ENCODE measurements around the gene PGAM5. TPM values are rescaled to one million over a fixed set of nuclear protein-coding genes. Genes with fewer than 3 reads are reported as not detected.

The PGAM5 gene
- total and polyA plus RNA-seq, 9 of the 15 experiments (the other 6 are each of a cell fraction or from before 2014, with no cell fraction given) = 7.4 to 121 (median 69.5) TPM

DNA sequence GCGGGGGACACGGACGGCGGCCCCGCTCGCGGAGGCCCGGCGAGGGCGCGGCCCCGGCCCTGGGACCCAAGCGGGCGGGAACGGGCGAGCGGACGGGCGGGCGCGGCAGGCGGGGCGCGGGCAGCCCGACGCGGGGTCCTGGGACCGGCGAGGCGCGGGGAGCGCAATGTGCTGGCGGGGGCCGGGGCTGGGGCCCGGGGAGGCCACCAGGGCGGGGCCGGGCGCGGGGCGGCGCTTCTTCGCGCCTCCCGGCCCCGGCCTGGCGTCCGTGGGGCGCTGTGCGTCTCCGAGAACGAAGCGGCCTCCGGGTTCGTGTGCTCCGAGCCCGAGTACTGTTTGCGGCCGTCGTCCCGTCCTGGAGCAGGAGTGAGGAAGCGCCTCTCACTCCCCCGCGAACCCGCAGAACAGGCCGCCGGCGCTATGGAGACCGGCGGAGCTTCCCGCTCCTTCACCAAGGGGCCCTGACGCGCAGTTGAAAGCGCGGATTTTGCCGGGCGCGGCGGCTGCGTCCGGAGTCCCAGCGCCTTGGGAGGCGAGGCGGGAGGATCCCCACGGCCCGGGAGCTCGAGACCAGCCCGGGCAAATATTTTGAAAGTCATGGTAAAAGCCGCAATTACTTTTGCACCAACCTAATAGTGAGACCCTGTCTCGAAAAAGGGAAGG lies 51.4 kb downstream of the PGAM5 start (continued):
- TF ChIP-seq, protein P1, sequence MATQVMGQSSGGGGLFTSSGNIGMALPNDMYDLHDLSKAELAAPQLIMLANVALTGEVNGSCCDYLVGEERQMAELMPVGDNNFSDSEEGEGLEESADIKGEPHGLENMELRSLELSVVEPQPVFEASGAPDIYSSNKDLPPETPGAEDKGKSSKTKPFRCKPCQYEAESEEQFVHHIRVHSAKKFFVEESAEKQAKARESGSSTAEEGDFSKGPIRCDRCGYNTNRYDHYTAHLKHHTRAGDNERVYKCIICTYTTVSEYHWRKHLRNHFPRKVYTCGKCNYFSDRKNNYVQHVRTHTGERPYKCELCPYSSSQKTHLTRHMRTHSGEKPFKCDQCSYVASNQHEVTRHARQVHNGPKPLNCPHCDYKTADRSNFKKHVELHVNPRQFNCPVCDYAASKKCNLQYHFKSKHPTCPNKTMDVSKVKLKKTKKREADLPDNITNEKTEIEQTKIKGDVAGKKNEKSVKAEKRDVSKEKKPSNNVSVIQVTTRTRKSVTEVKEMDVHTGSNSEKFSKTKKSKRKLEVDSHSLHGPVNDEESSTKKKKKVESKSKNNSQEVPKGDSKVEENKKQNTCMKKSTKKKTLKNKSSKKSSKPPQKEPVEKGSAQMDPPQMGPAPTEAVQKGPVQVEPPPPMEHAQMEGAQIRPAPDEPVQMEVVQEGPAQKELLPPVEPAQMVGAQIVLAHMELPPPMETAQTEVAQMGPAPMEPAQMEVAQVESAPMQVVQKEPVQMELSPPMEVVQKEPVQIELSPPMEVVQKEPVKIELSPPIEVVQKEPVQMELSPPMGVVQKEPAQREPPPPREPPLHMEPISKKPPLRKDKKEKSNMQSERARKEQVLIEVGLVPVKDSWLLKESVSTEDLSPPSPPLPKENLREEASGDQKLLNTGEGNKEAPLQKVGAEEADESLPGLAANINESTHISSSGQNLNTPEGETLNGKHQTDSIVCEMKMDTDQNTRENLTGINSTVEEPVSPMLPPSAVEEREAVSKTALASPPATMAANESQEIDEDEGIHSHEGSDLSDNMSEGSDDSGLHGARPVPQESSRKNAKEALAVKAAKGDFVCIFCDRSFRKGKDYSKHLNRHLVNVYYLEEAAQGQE (IDR thresholded peaks at IDR 0.05; ENCODE audit: borderline replicate concordance) = peak; percentile 3; the same call in 1 of the 2 replicates
- TF ChIP-seq, protein P1 (CRISPR knock-in tag; IDR thresholded peaks at IDR 0.05; ENCODE audit: low read depth) = no peak
- TF ChIP-seq HDAC8 (tag; IDR thresholded peaks at IDR 0.05) = no peak
- TF ChIP-seq KDM5B (IDR thresholded peaks at IDR 0.05; ENCODE audit: insufficient replicate concordance, low read depth, low read length) = peak; percentile 92
- no peak for TF ChIP-seq LEF1 (IDR thresholded peaks at IDR 0.05)
- TF ChIP-seq, protein P2, sequence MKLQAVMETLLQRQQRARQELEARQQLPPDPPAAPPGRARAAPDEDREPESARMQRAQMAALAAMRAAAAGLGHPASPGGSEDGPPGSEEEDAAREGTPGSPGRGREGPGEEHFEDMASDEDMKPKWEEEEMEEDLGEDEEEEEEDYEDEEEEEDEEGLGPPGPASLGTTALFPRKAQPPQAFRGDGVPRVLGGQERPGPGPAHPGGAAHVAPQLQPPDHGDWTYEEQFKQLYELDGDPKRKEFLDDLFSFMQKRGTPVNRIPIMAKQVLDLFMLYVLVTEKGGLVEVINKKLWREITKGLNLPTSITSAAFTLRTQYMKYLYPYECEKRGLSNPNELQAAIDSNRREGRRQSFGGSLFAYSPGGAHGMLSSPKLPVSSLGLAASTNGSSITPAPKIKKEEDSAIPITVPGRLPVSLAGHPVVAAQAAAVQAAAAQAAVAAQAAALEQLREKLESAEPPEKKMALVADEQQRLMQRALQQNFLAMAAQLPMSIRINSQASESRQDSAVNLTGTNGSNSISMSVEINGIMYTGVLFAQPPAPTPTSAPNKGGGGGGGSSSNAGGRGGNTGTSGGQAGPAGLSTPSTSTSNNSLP (IDR thresholded peaks at IDR 0.05; ENCODE audit: borderline replicate concordance, low read depth, low read length) = no peak
- TF ChIP-seq, protein P3, sequence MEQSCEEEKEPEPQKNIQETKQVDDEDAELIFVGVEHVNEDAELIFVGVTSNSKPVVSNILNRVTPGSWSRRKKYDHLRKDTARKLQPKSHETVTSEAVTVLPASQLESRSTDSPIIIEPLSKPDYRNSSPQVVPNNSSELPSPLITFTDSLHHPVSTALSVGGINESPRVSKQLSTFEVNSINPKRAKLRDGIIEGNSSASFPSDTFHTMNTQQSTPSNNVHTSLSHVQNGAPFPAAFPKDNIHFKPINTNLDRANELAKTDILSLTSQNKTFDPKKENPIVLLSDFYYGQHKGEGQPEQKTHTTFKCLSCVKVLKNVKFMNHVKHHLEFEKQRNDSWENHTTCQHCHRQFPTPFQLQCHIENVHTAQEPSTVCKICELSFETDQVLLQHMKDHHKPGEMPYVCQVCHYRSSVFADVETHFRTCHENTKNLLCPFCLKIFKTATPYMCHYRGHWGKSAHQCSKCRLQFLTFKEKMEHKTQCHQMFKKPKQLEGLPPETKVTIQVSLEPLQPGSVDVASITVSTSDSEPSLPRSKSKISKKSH (CRISPR knock-in tag; IDR thresholded peaks at IDR 0.05) = no peak
- peak; percentile 41; the same call in 1 of the 2 replicates for TF ChIP-seq DPF2 (IDR thresholded peaks at IDR 0.05)
- no peak for TF ChIP-seq MEIS2 (IDR thresholded peaks at IDR 0.05; ENCODE audit: partially characterized antibody)
- no peak for TF ChIP-seq RBBP5 (IDR thresholded peaks at IDR 0.05; ENCODE audit: borderline replicate concordance, insufficient read depth, low read length, poor library complexity, severe bottlenecking)
- TF ChIP-seq, protein P4, sequence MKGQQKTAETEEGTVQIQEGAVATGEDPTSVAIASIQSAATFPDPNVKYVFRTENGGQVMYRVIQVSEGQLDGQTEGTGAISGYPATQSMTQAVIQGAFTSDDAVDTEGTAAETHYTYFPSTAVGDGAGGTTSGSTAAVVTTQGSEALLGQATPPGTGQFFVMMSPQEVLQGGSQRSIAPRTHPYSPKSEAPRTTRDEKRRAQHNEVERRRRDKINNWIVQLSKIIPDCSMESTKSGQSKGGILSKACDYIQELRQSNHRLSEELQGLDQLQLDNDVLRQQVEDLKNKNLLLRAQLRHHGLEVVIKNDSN (CRISPR knock-in tag; IDR thresholded peaks at IDR 0.05) = no peak
- no peak for TF ChIP-seq SAFB2 (IDR thresholded peaks at IDR 0.05; ENCODE audit: borderline replicate concordance, low read depth, low read length, severe bottlenecking)
- no peak for TF ChIP-seq ZZZ3 (IDR thresholded peaks at IDR 0.05)
- no peak for TF ChIP-seq EWSR1 (IDR thresholded peaks at IDR 0.05; ENCODE audit: borderline replicate concordance, low read depth, partially characterized antibody)
- TF ChIP-seq ZBTB1 (CRISPR knock-in tag; IDR thresholded peaks at IDR 0.05; ENCODE audit: borderline replicate concordance, low read depth) = peak; percentile 15; the same call in 1 of the 2 replicates
